IMR-90 (cell line): Measurements from ENCODE around the gene ZNF611.

Experiments used
- BHLHE40 ChIP-seq: fragments of 150-350 bp; IDR thresholded peaks from 2 replicates; pipeline ENCODE4 v1.6.1; 2016; ENCODE audit warnings: mild to moderate bottlenecking, low read depth, low read length
- CEBPB ChIP-seq: IDR thresholded peaks from 2 replicates; pipeline ENCODE4 v1.6.1; 2012; ENCODE audit warnings: low read depth, low read length, improper control_type of control experiment
- CTCF ChIP-seq: conservative IDR thresholded peaks from 2 replicates; pipeline ENCODE4 v1.5.1; 2012; ENCODE audit warnings: mild to moderate bottlenecking, low read depth, low read length, improper control_type of control experiment
- NFE2L2 ChIP-seq: fragments of 150-350 bp; IDR thresholded peaks from 2 replicates; pipeline ENCODE4 v1.6.1; 2016; ENCODE audit warnings: low read depth, mild to moderate bottlenecking, low read length
- POLR2A ChIP-seq: IDR thresholded peaks from 2 replicates; pipeline ENCODE4 v1.6.1; 2012; ENCODE audit warnings: mild to moderate bottlenecking, low read depth, low read length
- RCOR1 ChIP-seq: IDR thresholded peaks from 2 replicates; pipeline ENCODE4 v1.6.1; 2012; ENCODE audit warnings: mild to moderate bottlenecking, low read length, improper control_type of control experiment; ENCODE audit not compliant: insufficient replicate concordance
- RFX5 ChIP-seq: IDR thresholded peaks from 2 replicates; pipeline ENCODE4 v1.8.0; 2012; ENCODE audit warnings: low read depth, mild to moderate bottlenecking, low read length, moderate library complexity
- SMC3 ChIP-seq: fragments of 150-350 bp; IDR thresholded peaks from 2 replicates; pipeline ENCODE4 v1.6.1; 2016; ENCODE audit warnings: low read depth, mild to moderate bottlenecking, antibody characterized with exemption, low read length, moderate library complexity
- USF2 ChIP-seq: fragments of 150-350 bp; IDR thresholded peaks from 2 replicates; pipeline ENCODE4 v1.6.1; 2017; ENCODE audit warnings: mild to moderate bottlenecking, antibody characterized with exemption, low read length, low read depth

- TF ChIP-seq USF2: no peak
- no peak for TF ChIP-seq SMC3
- no peak for TF ChIP-seq BHLHE40
- no peak for TF ChIP-seq CTCF
- no peak for TF ChIP-seq CEBPB
- no peak for TF ChIP-seq RCOR1
- TF ChIP-seq RFX5: no peak
- no peak for TF ChIP-seq POLR2A
- TF ChIP-seq NFE2L2: no peak
Measured at GRCh38 chr19:52688335-52688734, 46.5 kb downstream of the ZNF611 start.
